IPS DF 4.7 (cell line): ENCODE data around the gene ZNF763.
"Not testable (repeated sequence)": the region's sequence is repeated elsewhere in the genome, so short reads cannot be mapped to it uniquely, and the experiment has no call there.

Experiments
- DNase-seq: peaks from one replicate; pipeline ENCODE4 v3.0.0-alpha.2; 2013; ENCODE audit warnings: low spot score; ENCODE audit errors: extremely low read depth

ZNF763 gene

DNA sequence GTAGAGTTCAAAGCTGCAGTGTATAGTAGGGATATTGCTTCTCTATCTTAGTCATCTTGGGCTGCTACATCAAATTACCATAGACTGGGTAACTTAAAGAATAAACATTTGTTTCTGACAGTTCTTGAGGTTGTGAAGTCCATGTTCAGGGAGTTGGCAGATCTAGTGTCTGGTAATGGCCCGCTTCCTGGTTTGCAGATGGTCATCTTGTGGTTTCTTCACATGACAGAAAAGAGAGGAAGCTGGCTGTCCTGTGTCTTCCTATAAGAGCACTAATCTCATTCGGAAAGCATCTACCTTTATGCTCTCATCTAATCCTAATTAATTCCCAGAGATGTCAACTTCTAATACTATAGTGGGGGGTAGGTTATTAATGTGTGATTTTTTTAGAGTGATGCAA lies 6.2 kb downstream of the ZNF763 start:
- DNase-seq: no peak

GRCh38 chr19:11973019-11973810 lies 8.4 kb downstream of the ZNF763 start:
- no peak for DNase-seq

GRCh38 chr19:11978492-11979100 lies 13.8 kb downstream of the ZNF763 start:
- no peak for DNase-seq

- DNase-seq: no peak
Measured at GRCh38 chr19:11979527-11979926, 14.7 kb downstream of the ZNF763 start.

GRCh38 chr19:11982526-11982925 lies 17.7 kb downstream of the ZNF763 start:
- no peak for DNase-seq

DNA sequence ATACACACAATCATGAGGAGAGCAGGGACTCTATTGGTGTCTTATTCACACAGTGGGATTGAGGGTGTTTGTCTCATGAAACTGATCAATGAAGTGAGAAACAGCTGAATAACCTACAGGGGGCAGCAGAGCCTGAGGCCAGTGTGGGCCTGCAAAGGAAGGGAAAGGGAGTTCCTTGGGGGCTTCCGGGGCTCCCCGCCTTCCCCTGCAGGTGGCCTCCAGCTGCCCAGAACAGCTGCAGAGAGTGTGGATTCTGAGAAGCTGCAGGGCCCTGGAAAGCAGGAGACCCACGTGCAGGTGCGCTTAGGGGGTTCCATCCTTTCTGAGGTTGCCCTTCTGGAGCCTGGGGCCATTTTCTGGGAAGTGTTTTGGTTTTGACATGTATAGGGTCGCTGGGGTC lies 20.1 kb downstream of the ZNF763 start:
- DNase-seq: no peak

DNA sequence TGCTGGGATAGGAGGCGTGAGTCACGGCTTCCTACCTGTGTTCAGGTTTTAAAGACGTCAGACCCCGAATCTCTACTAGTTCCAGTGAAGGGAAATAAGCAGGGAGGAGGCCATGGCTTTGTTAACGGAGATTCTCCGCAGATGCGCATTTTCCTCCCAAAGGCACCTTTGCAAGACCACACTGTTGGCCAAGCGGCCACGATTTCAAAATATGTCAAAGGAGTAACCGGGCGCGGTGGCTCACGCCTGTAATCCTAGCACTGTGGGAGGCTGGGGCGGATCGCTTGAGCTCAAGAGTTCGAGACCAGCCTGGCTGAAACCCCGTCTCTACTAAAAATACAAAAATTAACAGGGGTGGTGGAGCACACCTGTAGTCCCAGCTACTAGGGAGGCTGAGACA lies 21.9 kb downstream of the ZNF763 start:
- no peak for DNase-seq

DNA sequence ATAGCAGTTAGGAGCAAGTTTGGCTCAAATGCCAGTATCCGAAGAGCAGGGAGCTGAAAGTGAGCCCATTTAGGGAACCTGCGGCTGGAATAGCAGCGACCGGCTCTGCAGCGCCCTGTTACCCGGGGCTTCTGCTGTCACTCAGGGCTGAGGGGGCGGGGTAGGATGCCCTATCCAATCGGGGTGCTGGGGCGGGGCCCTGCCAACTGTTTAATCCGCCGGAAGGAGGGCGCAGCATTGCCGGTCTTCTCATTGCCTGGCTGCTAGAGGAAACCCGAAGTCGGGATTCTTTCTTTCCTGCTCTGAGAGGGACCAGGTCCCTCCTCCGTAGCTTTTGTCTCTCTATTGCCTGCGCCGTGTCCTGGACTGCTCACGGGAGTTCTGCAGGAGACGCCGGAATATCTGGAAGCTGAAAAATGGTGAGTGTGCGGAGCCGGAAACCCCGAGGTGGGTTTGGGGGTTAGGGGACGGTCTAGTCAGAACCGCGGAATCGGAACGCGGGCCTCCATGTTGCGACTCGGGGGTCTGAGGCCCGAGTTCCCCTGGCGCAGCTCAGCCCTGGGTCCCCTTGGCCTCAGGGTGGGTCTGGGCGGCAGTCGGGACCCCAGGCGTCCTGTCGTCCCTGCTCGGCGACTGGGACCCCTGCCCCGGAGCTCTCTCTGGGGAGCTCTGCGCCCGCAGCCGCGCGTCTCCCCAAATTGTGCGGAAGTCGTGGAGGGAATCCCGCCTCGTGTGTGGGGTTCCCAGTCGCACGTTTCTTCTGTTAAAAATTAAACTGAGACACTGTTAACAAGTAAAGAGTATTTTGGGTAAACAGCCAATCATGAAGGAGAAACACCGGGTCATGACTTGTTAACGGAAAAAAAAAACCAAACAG lies 22.8 kb downstream of the ZNF763 start:
- DNase-seq: peak; percentile 69

DNA sequence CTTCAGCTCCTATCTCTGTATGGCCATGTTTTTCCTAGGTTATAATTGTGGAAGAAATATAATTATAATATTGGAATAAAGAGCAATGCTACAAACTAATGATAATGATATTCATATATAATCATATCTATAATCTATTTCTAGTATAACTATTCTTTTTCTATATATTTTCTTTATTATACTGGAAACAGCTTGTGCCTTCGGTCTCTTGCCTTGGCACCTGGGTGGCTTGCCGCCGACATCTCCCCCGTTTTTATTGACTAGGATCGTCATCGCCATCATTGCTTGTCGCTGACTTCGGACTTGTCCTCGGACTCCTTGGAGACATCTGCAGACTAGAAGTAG lies 24.2 kb downstream of the ZNF763 start:
- no peak for DNase-seq

GRCh38 chr19:11991921-11992320 lies 27.1 kb downstream of the ZNF763 start:
- not testable (repeated sequence) for DNase-seq

DNA sequence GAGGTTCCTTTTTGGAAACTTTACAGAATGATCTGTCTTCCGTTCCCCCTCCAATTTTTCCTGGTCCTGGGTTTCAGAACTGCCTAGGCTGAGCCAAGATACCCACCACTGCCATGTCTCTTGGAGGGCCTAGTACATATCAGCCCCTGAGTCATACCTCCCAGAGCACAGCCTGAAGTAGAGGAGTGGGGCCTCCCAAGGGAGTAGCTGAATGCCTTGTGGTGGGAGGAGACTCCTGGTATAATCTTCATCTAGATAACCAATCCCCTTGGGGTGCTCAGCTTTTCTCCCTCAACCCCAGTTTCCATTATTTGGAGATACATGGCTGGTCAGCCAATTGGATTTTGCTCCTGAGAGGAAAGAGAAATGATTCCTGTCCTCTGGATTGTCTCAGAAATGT lies 30.3 kb downstream of the ZNF763 start:
- DNase-seq: no peak

DNA sequence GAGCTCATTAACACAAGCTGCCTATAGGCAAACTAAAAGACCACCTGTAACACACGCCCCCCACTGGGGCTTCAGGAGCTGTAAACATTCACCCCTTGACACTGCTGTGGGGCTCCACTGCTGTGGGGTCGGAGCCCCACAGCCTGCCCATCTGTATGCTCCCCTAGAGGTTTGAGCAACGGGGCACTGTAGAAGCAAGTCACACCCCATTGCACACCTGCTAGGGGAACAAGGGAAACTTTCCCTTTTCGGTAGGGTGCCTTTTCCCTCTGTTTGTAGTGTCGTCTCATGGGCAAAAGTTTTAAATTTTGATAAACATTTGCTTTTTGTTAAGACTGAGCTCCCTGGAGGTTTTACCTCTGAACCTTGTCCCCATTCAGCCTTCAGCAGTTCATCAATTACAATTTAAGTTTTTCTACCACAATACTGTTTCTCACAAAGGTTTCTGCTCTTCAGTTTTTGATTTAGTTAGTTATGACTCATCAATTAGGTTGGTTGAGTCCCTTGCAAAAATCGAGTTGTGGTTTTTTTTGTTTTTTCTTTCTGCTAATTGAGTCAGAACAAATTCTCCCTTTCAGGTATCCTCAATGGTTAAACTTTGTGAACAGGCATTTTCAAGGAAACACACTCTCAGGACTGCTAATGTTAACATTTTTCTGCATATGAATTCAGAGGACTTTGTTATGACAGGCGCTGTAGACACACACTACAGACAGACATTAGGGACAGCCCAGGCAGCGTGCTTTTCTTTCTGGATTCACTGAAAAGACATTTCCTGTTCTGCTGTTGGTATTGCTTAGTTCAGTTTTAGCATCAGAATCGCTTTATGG lies 35.5 kb downstream of the ZNF763 start:
- no peak for DNase-seq

GRCh38 chr19:12015015-12015752 lies 50.3 kb downstream of the ZNF763 start:
- no peak for DNase-seq

DNA sequence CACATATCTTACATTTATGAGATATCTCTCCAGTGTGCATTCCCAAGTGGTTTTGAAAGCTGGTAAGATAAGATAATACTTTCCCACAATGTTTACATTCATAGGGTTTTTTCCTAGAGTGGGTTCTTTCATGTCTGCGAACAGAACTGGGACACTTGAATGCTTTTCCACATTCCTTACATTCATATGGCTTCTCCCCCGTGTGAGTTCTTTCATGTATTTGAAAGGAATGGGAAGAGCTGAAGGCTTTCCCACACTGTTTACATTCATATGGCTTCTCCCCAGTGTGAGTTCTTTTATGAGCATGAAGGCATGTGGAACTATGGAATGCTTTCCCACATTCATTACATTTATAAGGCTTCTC lies 50.9 kb downstream of the ZNF763 start:
- no peak for DNase-seq
